Urothelium cell line (cell line): ENCODE measurements around the gene NEB.
"Not testable (repeated sequence)": the region's sequence is repeated elsewhere in the genome, so short reads cannot be mapped to it uniquely, and the experiment has no call there.

Experiments used
- DNase-seq: peaks from one replicate; pipeline ENCODE4 v3.0.0; 2011; ENCODE audit warnings: low spot score, mixed read lengths
- FAIRE-seq: peaks from 2 replicates; lab custom pipeline; 2011; peaks lifted over from hg19 to GRCh38; lab: Jason Lieb, UNC

The NEB gene

DNA sequence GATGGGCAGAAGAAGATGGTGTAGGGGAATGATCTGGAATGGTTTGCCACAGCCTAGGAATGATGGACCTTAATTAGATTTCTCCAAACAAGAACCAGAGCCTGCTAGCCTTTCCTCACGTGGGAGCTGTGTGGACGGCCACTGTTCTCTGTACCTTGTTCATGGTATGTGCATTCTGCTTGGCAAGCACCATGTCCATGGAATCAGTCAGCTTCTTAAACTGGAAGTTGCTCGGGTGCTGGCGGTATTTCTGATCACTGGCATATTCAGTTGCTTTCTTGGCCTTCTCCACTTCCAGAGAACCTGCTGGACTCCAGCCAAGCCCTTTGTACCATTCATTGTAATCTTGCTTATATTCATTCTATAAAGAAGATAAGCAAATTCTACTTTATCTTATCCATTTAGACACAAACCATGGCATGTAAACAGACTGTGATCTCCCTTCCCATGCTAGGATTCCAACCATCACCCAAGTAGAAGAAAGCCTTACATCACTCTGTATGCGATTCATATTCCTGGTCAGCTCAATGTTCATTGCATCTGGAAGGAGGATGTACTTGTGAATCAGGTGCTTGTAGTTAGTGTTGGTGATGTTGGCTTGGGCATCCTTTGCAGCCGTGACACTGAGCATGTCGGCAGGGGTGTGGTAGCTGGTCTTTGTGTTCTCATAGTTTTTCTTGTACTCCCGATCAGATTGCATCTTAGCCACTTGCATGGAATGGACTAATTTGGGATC lies 78.4 kb downstream of the NEB start:
- FAIRE-seq (peak; percentile 72), DNase-seq (no peak)

DNA sequence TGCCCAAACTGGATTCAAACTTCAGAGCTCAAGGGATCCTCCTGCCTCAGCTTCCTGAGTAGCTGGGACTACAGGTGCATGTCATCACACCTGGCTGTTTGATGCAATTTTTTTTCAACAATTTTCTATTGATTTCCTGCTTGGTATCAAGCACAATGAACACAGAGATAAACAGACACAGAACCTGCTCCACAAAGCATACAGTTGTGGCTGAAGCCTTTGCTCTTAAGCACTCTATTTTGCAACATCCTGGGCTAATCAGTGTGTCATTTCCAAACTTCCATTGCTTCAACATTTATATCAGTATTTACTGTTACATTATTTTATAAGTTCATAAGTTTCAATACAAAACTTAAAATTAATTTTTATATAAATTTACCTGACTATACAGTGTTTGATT lies 79.4 kb downstream of the NEB start:
- FAIRE-seq (no peak), DNase-seq (no peak)

DNA sequence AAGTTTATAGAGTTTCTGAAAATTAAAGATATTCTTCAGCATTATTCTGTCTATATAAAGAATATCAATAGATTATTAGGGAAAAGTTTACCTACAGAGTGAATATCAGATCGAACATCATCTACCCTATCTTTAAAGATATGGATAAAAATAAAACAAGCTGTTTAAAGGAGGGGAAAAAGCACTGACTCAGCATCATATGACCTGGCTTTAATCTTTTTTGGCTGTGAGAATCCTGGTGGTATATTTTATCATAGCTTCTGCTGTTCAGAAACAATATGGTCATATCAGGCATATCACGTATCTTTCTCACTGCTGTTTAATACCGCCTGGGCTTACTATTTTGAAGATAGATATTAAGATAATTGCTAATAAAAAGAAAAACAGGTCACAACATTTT lies 80.2 kb downstream of the NEB start:
- FAIRE-seq (no peak), DNase-seq (no peak)

DNA sequence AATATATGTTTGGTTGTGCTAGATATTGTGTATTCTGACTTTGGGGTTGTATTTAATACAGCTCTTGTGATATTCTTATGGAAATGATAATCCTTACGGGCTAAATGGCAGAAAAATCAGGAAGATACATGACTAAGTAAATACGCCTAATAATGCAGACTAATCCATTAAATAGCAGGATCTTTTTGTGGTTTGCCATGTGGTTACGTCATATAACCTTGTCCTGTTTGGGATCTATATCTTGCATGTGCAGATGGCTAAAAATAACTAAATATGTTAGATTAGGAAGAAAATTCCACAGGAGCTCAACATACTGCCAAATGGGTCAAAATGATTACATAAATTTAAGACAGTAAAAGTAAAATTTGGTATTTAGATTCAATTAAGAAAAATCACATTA lies 83.0 kb downstream of the NEB start:
- DNase-seq, result no peak

DNA sequence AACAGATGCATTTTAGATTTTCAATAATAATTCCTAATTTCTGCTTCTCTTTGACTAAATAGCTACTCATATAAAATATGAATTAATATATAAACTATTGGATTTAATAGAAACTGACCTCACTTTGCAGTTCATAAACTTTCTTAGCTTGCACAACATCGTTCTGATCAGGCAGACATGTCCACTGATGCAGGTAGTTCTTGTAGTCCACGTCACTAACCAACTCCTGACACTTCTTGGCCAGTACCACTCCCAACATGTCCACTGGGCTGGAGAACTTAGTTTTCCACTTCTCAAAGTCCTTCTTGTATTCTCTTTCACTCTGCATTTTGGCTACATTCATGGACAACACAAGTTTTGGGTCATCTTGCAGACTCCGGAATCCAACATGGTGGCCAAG lies 83.8 kb downstream of the NEB start:
- FAIRE-seq, result no peak
- no peak for DNase-seq

More for the DNA sequence above, 83.0 kb downstream of the NEB start:
- FAIRE-seq, result no peak

DNA sequence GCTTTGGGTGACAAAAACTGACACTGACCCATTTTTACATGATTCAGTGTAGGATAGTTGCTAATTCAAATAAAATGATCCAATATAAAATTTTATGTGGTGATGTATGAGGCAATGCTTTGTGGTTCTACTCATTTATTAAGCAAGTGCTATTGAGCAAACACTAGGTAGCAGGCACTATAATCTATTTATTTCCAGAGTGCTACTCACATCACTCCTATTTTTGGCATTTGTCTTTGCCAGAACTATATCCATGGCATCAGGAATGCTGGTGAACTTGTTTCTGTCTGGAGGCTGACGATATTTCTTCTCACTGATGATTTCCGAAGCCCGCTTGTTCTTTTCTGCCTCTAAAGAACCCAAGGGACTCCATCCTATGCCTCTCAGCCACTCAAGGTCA lies 84.3 kb downstream of the NEB start:
- DNase-seq, result no peak
- FAIRE-seq, result no peak

DNA sequence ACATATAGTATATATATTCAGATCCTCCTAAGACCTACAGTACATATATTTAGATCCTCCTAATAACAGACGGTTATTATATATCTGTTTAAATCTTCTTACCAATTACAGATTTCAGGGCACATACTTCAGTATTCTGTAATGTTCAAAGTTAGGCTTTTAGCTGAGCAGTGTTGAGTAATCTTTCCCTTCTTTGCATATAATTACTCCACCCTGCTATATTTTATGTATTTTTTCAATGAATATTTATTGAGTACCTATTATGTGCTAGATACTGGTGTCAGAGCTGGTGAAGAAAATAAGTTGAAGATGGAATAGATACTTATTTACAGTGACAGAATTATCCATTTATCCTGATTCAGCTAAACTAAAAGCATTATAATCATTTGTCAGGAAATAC lies 84.9 kb downstream of the NEB start:
- FAIRE-seq (no peak), DNase-seq (no peak)

DNA sequence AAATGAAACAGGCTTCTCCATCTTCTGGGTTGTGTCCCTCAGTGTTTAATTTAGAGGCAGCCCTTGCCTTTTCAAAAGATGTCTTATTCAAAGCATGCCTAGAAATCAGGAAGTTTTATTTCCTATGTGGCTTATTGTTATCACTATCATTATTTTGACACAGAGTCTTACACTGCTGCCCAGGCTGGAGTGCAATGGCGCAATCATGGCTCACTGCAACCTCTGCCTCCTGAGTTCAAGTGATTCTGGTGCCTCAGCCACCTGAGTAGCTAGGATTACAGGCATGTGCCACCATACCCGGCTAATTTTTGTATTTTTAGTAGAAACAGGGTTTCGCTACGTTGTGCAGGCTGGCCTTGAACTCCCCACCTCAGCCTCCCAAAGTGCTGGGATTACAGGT lies 87.8 kb downstream of the NEB start:
- not testable (repeated sequence) for FAIRE-seq, DNase-seq

DNA sequence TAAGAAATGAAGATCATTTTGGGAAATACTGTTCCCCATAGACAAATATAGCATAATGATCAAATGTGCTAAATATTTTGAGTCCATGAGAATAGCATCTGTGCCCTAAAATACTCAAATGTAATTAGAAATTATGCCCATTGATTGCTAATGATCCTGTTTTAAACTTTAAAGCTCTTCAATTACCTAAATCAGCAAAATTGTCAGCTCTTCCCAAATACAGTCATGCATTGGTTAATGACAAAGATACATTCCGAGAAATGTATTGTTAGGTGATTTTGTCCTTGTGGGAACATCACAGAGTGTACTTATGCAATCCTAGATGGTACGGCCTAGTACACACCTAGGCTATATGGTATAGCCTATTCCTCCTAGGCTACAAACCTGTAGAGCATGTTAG lies 89.7 kb downstream of the NEB start:
- no peak for FAIRE-seq

DNA sequence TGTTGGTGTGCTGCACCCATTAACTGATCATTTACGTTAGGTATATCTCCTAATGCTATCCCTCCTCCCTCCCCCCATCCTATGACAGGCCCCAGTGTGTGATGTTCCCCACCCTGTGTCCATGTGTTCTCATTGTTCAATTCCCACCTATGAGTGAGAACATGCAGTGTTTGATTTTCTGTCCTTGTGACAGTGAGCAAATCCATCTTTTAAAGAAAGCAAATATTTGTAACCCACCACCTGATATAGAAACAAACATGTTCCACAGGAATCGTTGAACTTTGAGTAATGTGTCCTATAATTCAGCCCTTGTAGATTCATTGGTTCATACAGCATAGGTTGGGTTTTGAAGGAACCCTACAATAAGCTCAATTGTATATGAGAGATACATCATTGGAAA lies 92.4 kb downstream of the NEB start:
- not testable (repeated sequence) for DNase-seq, FAIRE-seq

More for the DNA sequence above, 89.7 kb downstream of the NEB start:
- DNase-seq, result no peak

DNA sequence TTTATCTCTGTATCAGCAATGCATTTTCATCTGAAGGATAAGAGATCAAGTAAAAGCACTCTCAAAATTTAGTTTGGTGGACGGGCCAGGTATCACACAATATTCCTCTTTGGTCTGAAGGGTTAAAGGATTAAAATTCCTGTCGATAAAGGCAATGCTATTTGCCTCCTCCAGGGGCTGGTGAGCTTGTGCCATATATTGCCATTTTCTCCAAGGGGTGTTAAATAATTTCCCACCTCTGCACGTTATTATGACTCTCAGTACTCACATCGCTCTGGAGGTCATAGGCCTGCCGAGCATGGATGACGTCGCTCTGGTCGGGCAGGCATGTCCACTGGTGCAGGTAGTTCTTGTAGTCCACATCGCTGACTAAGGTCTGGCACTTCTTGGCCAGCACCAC lies 94.2 kb downstream of the NEB start:
- DNase-seq, result no peak
- no peak for FAIRE-seq

DNA sequence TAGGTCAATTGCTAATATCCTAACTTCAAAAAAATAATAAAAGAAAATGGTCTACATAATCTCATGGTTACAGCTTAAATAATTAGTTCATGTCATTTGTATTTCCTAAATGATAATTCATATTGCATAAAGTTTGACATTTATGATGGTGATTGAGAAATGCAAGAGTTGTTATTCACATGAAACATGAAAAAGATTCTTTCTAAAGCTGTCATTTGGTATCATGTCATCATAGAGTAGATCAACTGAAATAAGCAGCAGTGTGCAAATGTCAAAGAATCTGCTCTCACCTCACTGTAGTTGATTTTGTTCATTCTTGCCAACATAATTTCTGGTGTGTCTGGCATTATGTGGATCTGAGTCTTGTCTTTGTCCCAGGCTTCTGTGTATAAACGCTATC lies 95.3 kb downstream of the NEB start:
- FAIRE-seq (no peak), DNase-seq (no peak)

DNA sequence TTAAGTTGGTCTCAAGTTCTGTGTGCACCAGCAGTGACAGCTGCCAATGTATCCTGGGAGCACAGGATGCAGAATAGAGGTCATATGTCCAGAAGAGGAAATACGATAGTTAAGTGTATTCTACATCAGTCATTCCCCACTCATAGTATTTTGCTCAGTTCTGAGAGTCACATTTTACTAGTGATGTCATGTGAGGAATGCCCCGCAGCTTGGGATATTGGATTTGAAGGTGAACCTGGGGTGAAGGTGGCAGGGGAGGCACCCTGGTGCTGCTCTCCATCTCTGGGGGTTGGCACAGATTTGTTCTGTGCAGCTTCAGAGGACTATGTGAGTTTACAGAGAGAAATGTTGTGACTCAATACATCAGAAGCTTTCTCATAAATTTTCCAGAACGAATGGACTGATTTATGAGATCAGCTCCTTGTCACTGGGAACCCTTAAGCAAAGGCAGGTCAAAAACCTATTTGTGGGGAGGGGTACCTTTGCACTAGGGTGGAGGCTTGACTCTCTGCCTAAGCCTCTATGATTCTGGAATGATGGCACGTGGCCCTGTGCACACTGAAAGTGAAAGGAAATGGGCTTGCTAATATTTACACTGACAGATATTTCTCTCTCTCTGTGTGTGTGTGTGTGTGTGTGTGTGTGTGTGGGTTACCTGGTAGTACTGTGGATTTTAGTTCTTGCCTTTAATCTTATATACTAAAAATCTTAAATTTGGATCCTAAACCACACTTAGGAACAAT lies 95.9 kb downstream of the NEB start:
- no peak for FAIRE-seq
- DNase-seq, result no peak

DNA sequence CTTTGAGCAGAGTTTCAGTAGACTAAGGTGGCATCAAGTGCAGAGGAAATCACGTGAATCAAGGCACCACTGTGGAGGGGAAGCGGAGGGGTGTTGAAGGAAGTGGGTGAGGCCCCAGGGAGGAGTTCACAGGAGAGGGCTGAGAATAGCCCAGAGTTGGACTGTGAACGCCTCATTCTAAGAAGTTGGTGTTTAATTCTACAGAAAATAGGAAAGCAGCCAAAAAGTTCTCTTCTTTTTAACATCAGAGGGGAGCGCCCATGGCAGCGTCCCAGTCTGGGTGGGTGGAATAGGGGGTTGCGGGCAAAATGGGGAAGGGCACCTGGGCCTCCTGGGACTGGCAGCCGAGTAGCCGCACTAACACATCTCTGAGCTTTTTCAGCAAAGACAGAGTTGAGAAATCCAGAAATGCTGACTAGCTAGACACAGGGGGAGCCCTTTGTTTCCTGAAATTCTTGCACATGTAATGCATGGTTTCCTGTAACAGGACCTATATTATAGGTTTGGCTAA lies 97.0 kb downstream of the NEB start:
- DNase-seq (no peak), FAIRE-seq (no peak)

DNA sequence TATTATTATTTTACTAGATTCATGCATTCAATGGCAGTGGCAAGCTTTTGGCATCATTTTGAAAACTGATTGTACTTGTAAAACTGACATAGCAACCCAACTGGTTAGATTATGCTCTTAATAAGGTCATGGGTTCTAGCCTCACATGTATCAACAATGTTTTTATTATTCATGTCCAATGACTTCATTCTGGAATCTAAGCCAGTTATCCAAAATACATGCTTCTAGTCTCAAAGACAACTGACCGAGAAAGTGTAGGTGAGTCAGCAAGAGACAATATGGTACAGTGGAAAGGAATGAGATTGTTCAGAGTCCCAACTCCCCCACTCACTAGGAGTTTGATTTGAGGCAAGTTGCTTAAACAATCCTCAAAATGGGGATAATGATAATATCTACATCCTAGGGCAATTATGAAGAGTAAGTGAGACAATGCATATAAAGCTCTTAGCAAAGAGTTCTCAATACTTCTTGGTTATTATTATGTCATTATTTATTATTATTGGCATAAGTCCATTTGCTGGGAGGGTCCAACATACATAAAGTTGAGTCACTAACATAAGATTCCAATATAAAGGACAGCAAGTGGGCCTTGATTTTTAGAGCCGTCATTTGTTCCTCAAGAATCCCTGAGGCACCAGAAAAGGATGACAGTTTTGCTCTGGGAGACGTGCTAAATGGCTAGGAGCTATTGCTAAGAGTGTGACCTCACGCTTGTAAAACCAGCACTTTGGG lies 99.4 kb downstream of the NEB start:
- no peak for DNase-seq
- no peak for FAIRE-seq

DNA sequence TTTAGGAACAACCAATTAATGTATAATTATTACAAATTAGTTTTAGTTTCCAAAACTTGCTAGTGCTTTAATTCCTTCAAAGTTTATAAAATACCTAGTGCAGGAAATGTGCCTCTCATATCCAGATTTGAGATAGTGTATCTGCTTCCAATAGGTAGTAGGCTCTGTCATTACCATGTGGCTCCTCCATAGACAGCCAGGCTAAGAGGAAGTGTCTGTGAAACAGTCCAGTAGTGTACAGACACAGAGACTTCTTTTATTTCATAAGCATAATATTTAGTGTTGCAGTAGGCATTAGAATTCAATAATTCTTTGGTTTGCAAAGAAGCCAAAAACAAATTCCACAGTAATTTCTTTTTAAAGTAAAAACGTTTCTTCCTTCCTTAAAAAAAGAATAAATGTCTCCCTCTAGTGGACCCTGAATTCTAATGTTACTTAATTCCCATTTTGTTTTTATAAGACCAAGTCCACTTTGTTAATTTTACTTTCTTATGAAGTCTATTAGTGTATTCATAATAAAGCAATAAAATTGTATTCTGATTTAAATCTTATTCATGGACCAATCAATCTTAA lies 101.2 kb downstream of the NEB start:
- FAIRE-seq (no peak), DNase-seq (no peak)

DNA sequence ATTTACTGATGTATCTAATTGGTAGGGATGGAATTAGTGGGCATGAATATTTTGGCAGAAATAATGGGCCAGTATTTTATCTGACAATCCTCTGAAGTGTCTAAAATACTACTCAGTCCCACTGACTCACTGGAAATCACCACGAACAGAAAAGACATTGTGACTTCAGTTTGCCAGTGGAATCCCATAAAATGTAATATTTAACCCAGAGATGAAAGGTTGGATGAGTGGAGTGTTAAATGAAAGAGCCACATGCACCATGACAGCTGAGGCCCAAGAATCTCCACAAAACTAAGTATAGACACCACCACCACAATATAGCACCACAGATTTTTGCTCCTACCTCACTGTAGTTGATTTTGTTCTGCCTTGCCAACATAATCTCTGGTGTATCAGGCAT lies 103.9 kb downstream of the NEB start:
- FAIRE-seq (no peak), DNase-seq (no peak)

DNA sequence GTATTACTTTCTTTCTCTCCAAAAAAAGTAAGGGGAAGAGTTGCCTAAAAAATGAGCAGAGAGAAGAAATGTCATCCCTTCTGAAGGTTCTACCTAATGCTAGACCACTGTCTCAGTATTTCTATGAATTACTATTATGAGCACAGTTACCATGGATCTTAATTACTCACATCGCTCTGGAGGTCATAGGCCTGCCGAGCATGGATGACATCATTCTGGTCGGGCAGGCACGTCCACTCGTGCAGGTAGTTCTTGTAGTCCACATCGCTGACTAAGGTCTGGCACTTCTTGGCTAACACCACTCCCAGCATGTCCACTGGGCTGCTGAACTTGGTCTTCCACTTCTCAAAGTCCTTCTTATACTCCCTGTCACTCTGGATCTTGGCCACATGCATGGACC lies 106.9 kb downstream of the NEB start:
- FAIRE-seq (peak; percentile 56), DNase-seq (no peak)

DNA sequence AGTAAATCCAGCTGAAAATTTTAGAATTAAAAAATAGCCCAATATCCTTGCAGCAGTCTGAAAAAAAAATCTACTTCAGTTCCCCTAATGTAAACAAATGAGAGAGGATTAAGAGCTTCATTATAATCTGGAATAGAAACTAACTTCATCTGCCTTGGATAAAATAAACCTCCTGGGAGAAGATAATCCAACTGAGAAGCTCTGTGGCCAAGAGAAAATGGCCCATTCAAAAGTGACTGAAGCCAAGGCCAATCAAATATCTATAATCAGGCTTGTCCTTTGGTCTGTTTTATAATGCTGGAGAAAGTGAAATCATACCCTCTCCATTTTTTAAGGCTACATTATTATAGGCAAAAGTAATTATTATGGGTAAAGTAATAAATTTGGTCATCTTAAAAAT lies 110.0 kb downstream of the NEB start:
- FAIRE-seq (no peak), DNase-seq (no peak)

DNA sequence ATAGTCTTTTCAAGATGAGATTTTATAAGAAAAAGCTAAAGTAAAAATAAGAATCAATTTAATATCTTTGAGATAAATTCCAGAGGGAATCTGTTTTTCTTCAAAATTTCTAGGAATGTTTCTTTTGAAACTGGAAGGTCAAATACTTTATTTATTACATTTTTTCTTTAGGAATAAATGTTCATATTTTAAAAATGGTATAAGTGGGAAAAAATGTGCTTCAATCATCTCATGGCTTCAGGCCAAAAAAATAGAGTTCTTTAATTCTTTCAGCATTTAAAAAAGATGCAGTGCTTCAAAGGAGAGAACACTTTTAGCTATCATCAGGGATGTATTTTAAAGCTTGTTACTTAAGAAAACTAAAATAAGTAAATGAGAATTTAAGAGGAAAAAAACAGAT lies 110.6 kb downstream of the NEB start:
- no peak for DNase-seq
- FAIRE-seq, result no peak

DNA sequence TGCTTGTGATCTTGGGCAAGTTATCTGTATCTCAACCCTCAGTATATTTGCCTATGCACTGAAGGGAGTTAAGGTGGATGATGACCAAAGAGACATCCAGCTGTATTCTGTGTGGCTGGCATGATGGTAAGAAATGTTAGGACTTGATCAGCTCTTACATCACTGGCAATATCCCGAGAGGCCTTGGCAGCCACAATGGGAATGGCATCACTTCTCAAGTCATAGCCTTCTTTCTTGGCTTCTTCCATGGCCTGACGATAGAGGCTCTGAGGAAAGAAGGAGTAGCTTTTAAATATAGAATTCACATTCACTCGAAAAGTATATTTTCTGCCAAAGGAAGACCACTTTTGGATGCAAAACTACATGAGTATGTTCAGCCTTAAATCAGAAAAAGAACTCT lies 113.5 kb downstream of the NEB start:
- FAIRE-seq, result no peak
- no peak for DNase-seq
